Activated naive CD4-positive, alpha-beta T cell treated with Interleukin-2 at 50 U/mL for 16 hours (primary cell): ENCODE data around the gene DDX11.
"Not testable (repeated sequence)": the region's sequence is repeated elsewhere in the genome, so short reads cannot be mapped to it uniquely, and the experiment has no call there.

ENCODE experiments used
- DNase-seq: peaks from one replicate; pipeline ENCODE4 v3.0.0-alpha.2; 2020

DDX11 gene

GRCh38 chr12:31070971-31071740 lies 2.5 kb upstream of the DDX11 start:
- not testable (repeated sequence) for DNase-seq

DNA sequence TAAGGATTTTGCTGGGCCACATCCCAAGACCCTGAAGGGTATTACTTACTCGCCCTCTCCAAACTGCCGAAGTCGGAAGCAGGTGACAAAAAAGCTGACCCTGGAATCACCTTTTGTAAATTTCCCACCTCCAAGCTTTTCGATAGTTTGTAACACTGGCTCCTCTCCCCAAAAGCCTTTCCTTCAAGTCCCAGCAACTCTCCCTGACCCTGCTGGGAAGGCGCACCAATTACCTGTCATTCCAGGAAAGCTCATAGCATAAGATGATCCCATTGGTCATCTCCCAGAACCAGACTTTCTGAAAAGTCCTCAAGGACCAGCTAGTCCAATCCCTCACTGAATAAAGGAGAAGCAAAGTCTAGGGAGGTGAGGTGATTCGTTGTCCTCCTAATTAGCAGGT lies 698 bp upstream of the DDX11 start:
- DNase-seq: not testable (repeated sequence)

- DNase-seq: not testable (repeated sequence)
Measured at GRCh38 chr12:31074333-31074874, 744 bp downstream of the DDX11 start.

GRCh38 chr12:31076150-31076549 lies 2.5 kb downstream of the DDX11 start:
- not testable (repeated sequence) for DNase-seq

DNA sequence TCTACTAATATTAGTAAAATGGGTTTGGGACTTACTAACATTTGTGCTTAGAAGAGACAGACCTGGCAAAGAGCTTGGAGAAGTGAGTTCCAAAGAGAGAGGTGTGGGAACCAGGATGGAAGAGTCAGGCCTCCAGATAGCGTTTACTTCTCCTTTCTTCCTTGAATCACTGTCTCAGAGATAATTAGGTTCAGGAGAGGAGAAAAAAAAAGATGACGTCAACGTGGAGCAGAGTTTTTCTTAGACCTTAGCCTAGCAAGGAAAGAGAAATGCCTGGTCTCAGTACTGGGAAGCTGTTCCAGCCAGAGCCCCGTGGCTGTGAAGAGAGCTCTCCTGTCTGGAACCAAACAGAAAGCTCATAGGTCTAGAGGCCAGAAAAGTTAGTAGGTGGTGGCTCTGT lies 3.4 kb downstream of the DDX11 start:
- DNase-seq: not testable (repeated sequence)

GRCh38 chr12:31077998-31078397 lies 4.3 kb downstream of the DDX11 start:
- not testable (repeated sequence) for DNase-seq

- DNase-seq: not testable (repeated sequence)
Measured at GRCh38 chr12:31079421-31079820, 5.8 kb downstream of the DDX11 start.

DNA sequence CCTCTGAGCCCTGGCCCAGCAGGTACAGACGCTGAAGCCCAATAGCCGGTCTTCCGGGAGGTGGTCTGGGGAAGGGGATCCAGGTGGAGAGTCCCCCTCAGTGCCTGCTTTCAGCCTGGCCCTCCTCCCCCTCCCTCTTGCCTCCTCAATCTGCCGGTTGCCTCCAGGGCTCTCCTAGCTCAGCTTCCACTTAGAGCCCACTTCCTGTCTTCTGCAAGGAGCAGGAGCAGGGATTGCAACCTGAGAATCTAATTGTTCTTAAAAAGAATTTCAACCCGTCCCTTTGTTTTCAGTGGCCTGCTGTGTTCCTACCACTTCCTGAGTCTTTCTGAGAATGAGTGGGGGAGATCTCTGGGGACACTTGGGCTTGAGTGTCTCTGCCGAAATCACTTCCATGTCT lies 6.6 kb downstream of the DDX11 start:
- DNase-seq: not testable (repeated sequence)

DNA sequence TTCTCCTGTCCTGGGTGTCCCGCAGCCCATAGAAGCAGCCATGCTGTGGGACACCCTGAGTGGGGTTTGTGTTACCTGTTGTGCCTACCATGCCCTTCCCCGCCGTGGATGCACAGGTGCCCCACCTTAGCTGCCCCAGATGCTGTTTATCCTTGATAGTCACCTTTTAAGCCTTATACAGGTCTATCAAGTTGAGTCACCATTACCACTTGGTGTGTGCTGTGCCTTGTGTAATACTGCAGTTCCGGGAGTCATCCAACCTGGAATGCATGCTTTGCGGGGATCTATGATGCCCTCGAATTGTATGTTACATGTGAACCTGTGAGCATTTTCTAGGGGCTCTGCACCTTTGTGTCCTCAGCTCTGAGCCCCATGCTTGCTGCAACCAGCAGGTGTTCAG lies 7.6 kb downstream of the DDX11 start:
- DNase-seq: not testable (repeated sequence)

GRCh38 chr12:31084241-31084640 lies 10.6 kb downstream of the DDX11 start:
- not testable (repeated sequence) for DNase-seq

DNA sequence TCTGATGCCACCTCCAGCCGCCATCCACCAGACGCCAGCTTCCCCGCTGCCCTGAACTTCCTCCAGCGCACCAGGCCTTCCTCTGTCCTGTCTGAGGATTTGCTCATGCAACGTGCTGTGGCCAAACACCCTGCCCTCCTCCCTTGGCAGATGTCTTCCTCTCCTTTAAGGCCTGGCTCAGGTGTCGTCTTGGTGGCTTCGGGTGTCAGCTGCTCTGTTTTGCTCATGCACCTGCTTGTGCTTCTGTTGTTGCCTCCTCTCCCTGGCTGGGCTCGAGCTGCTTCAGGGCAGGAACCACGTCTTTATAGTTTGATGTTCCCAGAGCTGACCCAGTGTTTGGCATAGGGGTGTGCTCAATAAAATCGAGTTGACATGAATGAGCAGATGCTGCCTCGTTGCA lies 12.4 kb downstream of the DDX11 start:
- not testable (repeated sequence) for DNase-seq

GRCh38 chr12:31087486-31087885 lies 13.8 kb downstream of the DDX11 start:
- DNase-seq: not testable (repeated sequence)

- not testable (repeated sequence) for DNase-seq
Measured at GRCh38 chr12:31087956-31088355, 14.3 kb downstream of the DDX11 start.

DNA sequence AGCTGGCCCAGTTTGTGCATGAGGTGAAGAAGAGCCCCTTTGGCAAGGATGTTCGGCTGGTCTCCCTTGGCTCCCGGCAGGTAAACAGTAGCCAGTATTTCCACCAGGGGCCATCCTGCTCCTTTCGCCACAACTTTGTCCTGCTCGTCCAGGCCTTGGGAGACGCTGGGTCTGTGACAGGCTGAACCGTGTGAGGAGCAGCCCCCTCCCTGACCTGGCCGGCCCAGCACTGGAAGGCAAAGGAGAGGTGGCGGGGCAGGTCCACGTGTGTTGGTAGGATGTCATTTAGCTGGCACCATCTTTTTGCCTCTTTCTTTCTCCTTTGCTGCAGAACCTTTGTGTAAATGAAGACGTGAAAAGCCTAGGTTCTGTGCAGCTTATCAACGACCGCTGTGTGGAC lies 15.4 kb downstream of the DDX11 start:
- DNase-seq: no peak

- DNase-seq: not testable (repeated sequence)
Measured at GRCh38 chr12:31091629-31092028, 18.0 kb downstream of the DDX11 start.

DNA sequence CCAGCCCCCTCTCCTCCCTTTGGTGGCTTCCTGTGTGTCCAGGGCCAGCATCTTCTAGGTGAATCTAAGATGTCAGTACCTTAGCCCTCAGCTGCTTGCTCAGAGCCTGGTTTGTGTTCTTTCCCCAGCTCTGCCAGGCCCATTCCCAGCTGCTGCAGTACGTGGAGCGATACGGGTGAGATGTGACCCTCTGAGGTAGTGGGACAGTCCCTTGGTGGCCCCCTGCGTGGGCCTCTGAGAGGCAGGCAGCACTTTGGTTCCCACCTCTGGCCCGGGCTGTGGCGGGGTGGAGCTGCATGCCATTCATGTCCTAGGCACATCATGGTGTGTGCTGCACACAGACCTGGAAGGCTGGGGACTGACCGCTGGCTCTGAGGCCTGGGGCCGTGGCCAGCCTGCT lies 19.1 kb downstream of the DDX11 start:
- not testable (repeated sequence) for DNase-seq

GRCh38 chr12:31095080-31095860 lies 21.6 kb downstream of the DDX11 start:
- not testable (repeated sequence) for DNase-seq

- DNase-seq: not testable (repeated sequence)
Measured at GRCh38 chr12:31096251-31097065, 22.8 kb downstream of the DDX11 start.

- not testable (repeated sequence) for DNase-seq
Measured at GRCh38 chr12:31097819-31098218, 24.2 kb downstream of the DDX11 start.

- DNase-seq: not testable (repeated sequence)
Measured at GRCh38 chr12:31098363-31098762, 24.7 kb downstream of the DDX11 start.

DNA sequence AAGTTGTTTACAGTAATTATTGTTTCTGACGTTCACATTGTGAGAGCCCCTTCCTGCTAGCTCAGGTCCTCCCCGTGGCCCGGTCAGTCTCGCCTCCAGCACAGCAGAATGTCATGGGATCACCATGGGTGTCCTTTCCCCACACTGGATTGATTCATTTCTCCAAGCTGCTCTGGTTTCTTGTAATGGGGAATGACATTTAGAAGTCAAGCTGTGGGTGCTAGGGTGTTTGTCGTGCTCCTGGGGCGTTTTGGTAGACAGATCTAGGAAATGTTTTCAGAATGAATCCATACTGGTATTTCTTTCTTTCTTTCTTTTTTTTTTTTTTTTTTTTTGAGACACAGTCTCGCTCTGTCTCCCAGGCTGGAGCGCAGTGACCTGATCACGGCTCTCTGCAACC lies 25.1 kb downstream of the DDX11 start:
- not testable (repeated sequence) for DNase-seq

- not testable (repeated sequence) for DNase-seq
Measured at GRCh38 chr12:31099434-31099833, 25.8 kb downstream of the DDX11 start.
